SK-N-SH treated with all-trans-retinoic acid at 6 μM for 48 hours (cell line): ENCODE results near the gene YLPM1.

Experiments
- ARNTL ChIP-seq: fragments of 450-650 bp; formaldehyde crosslinking; IDR thresholded peaks from 2 replicates; pipeline ENCODE4 v1.5.0; 2020; ENCODE audit warnings: low read depth, mild to moderate bottlenecking, moderate library complexity, borderline replicate concordance
- BACH2 ChIP-seq: fragments of 250-450 bp; sonication (Bioruptor Pico); IDR thresholded peaks from 2 replicates; pipeline ENCODE4 v1.9.0; 2021; ENCODE audit warnings: mild to moderate bottlenecking, borderline replicate concordance
- CREB5 ChIP-seq: fragments of 250-450 bp; sonication (Bioruptor Pico); IDR thresholded peaks from 2 replicates; pipeline ENCODE4 v1.5.1; 2020; ENCODE audit warnings: low read depth, mild to moderate bottlenecking, moderate library complexity
- ESRRG ChIP-seq: fragments of 250-450 bp; sonication (Bioruptor Pico); IDR thresholded peaks from 2 replicates; pipeline ENCODE4 v1.6.1; 2021; ENCODE audit warnings: mild to moderate bottlenecking
- ISL1 ChIP-seq: fragments of 250-450 bp; sonication (Bioruptor Pico); IDR thresholded peaks from 2 replicates; pipeline ENCODE4 v2.1.2; 2022; ENCODE audit warnings: mild to moderate bottlenecking, moderate library complexity
- PATZ1 ChIP-seq: fragments of 250-450 bp; sonication (Bioruptor Pico); IDR thresholded peaks from 2 replicates; pipeline ENCODE4 v1.8.0; 2020; ENCODE audit warnings: mild to moderate bottlenecking, moderate library complexity, borderline replicate concordance
- PPARA ChIP-seq: fragments of 250-450 bp; sonication (Bioruptor Pico); IDR thresholded peaks from 2 replicates; pipeline ENCODE4 v1.5.0; 2020; ENCODE audit warnings: mild to moderate bottlenecking, borderline replicate concordance
- RARB ChIP-seq: fragments of 250-450 bp; sonication (Bioruptor Pico); IDR thresholded peaks from 2 replicates; pipeline ENCODE4 v1.8.0; 2021; ENCODE audit warnings: mild to moderate bottlenecking, moderate library complexity
- TSHZ2 ChIP-seq: fragments of 250-450 bp; sonication (Bioruptor Pico); IDR thresholded peaks from 2 replicates; pipeline ENCODE4 v1.5.0; 2020; ENCODE audit warnings: mild to moderate bottlenecking, moderate library complexity
- ZC3H10 ChIP-seq: fragments of 250-450 bp; sonication (Bioruptor Pico); IDR thresholded peaks from 2 replicates; pipeline ENCODE4 v1.5.1; 2021; ENCODE audit warnings: mild to moderate bottlenecking, moderate library complexity
- ZNF565 ChIP-seq: fragments of 450-650 bp; formaldehyde crosslinking; conservative IDR thresholded peaks from 2 replicates; pipeline ENCODE4 v1.5.0; 2020; ENCODE audit warnings: low read depth, mild to moderate bottlenecking, moderate library complexity
- ZNF70 ChIP-seq: fragments of 450-650 bp; formaldehyde crosslinking; IDR thresholded peaks from 2 replicates; pipeline ENCODE4 v1.5.0; 2020; ENCODE audit warnings: mild to moderate bottlenecking, moderate library complexity
- ZNF8 ChIP-seq: fragments of 450-650 bp; formaldehyde crosslinking; IDR thresholded peaks from 2 replicates; pipeline ENCODE4 v1.5.0; 2020; ENCODE audit warnings: mild to moderate bottlenecking, moderate library complexity

- TF ChIP-seq ESRRG (no peak), PATZ1 (CRISPR knock-in tag) (no peak), ZNF70 (CRISPR knock-in tag) (no peak), ZNF565 (no peak), ARNTL (CRISPR knock-in tag) (no peak), PPARA (CRISPR knock-in tag) (no peak), ISL1 (CRISPR knock-in tag) (no peak), TSHZ2 (CRISPR knock-in tag) (no peak), ZC3H10 (CRISPR knock-in tag) (no peak), RARB (no peak), ZNF8 (CRISPR knock-in tag) (no peak), BACH2 (CRISPR knock-in tag) (no peak), CREB5 (no peak)
These were observed 8.3 kb downstream of the YLPM1 start for GRCh38 chr14:74771399-74771798.
